ENCODE measurements around the gene CPED1.

GRCh38 chr7:121187222-121187621 lies 198.7 kb downstream of the CPED1 start:
- TF ChIP-seq EZH2phosphoT487 (IDR thresholded peaks at IDR 0.05; ENCODE audit: low read length) (no peak), EZH2 (optimal IDR thresholded peaks at IDR 0.05; ENCODE audit: low read depth, low read length) (no peak), CTCF (IDR thresholded peaks at IDR 0.05; ENCODE audit: low read length) (no peak)
